HG03097 (cell line): ENCODE data around the gene BET1L.
"Not testable (repeated sequence)": the region's sequence is repeated elsewhere in the genome, so short reads cannot be mapped to it uniquely, and the experiment has no call there.

ENCODE experiments used
- ATAC-seq: cut with Tn5 transposase; IDR thresholded peaks from one replicate; pipeline ENCODE4 v1.9.1; 2021; ENCODE audit not compliant: unreplicated experiment, low FRiP score

The BET1L gene

DNA sequence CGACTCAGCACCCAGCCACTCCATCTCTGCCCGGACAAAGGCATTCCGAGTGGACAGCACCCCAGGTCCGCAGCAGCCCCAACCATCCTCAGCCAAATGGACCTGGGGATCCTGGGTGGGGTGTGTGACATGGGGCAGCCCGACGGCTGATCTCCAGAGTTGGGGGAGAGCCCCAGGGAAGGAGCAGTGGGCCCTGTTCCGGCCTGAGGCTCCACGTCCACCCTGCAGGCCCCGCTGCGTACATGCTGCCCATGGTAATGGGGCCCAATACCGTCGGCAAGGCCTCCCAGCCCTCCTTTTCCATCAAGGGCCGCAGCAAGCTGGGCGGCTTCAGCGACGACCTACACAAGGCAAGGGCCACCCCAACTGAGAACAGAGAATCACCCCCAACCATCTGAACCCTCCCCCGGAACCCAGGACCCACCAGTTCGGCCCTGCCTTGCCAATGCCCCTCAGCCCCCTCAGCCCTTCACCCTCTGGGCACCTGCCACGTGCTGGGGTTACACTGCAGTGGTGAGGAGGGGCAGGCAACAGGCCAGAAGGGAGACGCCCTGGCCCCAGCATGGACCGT lies 8.9 kb downstream of the BET1L start:
- no peak for ATAC-seq

DNA sequence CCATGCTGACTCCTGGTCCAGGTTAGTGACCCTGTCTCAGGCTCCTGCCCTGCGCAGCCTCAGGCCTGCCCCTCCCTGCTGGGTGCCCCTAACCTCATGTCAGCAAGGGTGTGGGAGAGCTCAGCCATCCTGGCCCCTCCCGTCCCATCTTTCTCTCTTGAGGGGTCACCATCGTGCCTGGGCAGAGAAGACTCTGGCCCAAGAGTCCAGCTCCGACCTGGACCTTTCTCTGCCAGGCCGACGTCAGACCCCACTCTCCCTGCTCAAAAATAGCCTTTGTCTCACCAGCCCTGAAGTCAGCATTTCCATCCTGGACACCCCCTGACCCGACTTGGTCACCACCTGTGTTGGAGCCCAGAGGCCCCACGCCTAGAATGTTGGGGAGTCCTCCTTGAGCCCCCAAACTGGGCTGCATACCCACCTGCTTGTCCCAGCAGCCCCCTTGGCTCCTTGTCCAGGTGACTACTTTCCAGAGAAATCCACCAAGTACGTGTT lies 9.4 kb downstream of the BET1L start:
- no peak for ATAC-seq

DNA sequence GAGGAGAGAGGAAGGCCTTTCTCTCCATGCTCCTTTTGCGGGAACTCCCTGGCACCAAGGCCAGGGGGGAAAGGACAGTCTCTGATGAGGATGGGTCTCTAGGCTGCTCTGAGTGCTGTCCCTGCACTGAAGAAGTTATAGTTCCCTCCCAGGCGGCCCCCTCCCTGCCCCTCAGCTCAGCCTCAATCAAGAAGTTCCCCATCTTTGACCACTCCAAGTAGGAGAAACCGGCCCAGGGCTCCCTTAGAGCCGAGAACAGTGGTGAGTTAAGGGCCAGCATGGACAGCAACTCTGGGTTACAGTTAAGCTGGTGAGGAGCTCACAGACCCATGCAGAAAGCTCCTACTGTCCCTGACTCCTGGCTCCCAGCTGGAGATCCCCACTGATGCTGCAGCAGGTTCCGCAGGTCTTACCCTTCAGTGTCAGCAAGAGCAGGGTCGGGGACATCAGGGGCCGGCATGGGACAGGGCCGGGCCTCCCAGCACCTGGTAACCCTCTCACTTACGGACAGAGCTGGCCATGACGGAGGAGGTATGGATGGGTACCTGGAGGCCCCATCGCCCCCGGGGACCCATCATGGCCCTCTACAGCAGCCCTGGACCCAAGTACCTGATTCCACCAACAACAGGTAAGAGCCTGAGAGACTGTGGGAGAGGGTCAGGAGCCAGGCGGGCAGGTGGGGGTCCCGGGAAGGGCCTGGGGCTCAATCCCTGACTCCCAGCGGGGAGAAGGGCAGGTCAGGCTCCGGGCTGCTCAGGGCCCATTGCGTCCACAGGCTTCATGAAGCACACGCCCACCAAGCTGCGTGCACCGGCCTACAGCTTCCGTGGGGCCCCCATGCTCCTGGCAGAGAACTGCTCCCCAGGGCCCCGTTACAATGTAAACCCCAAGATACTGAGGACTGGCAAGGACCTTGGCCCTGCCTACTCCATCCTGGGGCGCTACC lies 10.1 kb downstream of the BET1L start:
- no peak for ATAC-seq

- ATAC-seq, result not testable (repeated sequence)
Measured at GRCh38 chr11:193481-193880, 13.7 kb downstream of the BET1L start.

DNA sequence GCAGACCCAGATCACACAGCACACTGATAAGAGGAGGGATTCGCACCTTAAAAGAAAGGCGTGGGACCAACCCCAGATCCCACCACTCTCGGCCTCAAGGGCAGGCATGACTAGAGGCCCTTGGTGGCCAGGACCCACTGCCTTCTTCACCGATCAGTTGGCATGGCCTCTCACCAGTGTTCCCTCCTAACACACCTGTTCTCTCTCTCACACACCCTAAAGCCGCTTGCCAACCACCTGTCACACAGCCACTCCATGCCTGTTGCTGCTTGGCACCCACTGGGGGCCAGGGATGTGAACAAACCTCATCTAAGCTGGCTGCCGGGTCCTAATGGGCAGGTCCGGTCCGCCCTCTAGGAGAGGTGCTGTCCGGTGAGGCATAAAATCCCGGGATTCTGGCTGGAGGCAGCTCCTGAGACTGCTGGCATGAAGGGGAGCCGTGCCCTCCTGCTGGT lies 14.5 kb downstream of the BET1L start, which contains the start of gene SCGB1C1:
Gene SCGB1C1, plus strand, starts transcription at position 405 of the 455 bp plus-strand sequence. Its CDS starts 22 bp downstream, at position 427.
- not testable (repeated sequence) for ATAC-seq

DNA sequence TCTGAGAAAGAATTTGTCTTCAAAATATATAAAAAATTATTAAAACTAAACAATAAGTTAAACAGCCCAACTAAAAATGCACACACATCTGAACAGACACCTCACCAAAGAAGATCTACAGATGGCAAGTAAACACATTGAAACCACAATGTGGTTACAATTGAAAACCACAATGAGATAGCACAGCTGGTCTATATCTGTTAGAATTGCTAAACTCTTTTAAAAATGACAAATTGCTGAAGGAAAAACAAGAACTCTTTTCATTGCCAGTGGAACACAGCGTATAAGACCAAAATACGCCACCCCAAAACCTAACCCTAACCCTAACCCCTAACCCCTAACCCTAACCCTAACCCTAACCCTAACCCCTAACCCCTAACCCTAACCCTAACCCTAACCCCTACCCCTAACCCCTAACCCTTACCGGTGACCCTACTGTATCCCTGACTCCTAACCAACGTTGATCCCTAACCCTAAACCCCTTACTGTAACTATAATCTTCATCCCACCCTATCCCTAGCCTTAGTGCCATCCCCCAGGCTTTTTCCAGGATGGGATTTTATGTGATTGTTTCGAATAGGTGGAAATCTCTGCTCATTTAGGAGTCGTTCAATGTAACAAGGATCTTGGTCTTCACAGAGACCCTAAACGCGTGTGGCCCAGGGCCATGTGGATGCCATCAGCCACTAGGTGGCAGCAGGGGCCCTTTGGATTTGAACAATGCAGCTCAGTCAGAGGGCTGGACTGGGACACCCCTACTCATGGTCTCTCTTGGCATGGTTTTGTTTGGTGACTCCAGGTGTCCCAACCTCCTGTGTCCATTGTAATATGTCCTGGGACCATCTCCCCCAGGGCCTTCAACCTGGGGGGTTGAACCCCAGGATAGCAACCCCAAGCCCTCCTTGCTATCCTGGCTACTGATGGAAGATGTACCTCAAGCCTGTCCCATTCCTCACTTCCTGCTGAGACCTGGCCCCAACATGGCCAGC lies 15.4 kb downstream of the BET1L start:
- not testable (repeated sequence) for ATAC-seq

- ATAC-seq, result not testable (repeated sequence)
Measured at GRCh38 chr11:190546-190945, 16.7 kb downstream of the BET1L start.

DNA sequence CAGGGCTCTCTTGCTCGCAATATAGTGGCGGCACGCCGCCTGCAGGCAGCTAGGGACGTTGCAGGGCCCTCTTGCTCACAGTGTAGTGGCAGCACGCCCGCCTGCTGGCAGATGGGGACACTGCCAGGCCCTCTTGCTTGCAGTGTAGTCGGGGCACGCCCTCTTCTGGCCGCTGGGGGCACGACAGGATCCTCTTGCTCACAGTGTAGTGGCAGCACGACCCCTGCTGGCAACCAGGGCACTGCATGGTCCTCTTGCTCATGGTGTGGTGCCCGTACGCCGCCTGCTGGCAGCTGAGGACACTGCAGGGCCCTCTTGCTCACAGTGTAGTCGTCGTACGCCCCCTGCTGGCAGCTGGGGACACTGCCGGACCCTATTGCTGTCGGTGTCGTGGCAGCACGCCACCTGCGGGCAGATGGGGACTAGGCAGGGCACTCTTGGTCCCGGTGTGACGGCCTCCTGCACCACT lies 17.3 kb downstream of the BET1L start:
- ATAC-seq, result peak; percentile 72

DNA sequence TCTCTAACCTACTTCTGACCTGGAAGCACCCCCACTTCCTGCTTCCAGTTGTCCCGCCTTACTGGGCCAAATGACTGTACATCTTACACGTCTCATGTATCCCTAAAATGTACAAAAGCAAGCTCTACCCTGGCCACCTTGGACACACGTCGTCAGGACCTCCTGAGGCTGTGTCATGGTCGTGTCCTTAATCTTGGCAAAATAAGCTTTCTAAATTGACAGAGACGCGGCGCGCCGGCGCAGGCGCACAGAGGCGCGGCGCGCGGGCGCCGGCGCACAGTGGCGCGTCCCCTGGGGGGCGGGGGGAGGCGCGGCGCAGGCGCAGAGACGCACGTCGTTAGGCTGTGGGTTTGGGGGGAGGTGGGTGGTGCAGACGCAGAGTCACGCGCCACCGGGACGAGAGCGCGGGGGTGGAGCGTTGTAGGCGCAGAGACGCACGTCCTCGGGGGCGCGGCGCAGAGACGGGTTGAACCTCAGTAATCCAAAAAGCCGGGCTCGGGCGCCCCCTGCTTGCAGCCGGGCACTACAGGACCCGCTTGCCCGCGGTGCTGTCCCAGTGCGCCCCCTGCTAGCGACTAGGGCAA lies 17.9 kb downstream of the BET1L start:
- peak; percentile 23 for ATAC-seq

DNA sequence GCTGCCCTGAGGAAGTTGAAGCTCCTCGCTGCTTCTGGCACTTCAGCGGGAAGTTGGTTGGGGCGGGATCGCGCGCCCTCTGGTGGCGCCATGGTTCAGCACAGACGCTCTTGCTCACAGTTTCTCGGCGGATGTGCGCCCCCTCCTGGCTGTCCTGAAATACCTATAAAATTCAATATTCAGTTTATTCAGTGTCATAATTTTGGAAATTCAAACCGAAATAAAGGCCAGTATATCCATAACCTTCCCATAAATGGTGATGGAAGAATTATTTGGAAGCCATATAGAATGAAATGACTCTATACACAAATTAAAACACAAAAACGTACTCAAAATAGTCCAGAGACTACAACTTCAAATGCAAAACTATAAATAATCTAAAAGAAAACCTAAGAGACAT lies 27.0 kb downstream of the BET1L start:
- not testable (repeated sequence) for ATAC-seq
